Stromal cell of bone marrow (primary cell): ENCODE measurements around the gene PAFAH2.

Source experiments
- DNase-seq: peaks from one replicate; pipeline ENCODE4 v3.0.0-alpha.2; 2012; ENCODE audit warnings: low read depth

PAFAH2 gene

GRCh38 chr1:25932321-25932720 is 65.5 kb downstream of the PAFAH2 start:
- no peak for DNase-seq

GRCh38 chr1:25929016-25929415 is 68.8 kb downstream of the PAFAH2 start:
- no peak for DNase-seq

GRCh38 chr1:25927521-25928265 is 70.2 kb downstream of the PAFAH2 start:
- DNase-seq, result no peak

- no peak for DNase-seq
Observed at GRCh38 chr1:25926731-25927496, 70.9 kb downstream of the PAFAH2 start.

GRCh38 chr1:25924454-25924853 is 73.4 kb downstream of the PAFAH2 start:
- DNase-seq, result no peak

- no peak for DNase-seq
Observed at GRCh38 chr1:25922971-25923552, 74.8 kb downstream of the PAFAH2 start.

GRCh38 chr1:25922056-25922970 is 75.5 kb downstream of the PAFAH2 start:
- DNase-seq, result no peak

- DNase-seq, result no peak
Observed at GRCh38 chr1:25918615-25919014, 79.2 kb downstream of the PAFAH2 start.

- DNase-seq, result no peak
Observed at GRCh38 chr1:25917996-25918395, 79.9 kb downstream of the PAFAH2 start.

- no peak for DNase-seq
Observed at GRCh38 chr1:25916460-25916859, 81.4 kb downstream of the PAFAH2 start.

- DNase-seq, result no peak
Observed at GRCh38 chr1:25914074-25914995, 83.5 kb downstream of the PAFAH2 start.

GRCh38 chr1:25913206-25913605 is 84.7 kb downstream of the PAFAH2 start:
- no peak for DNase-seq

- DNase-seq, result peak; percentile 42
Observed at GRCh38 chr1:25912076-25912831, 85.6 kb downstream of the PAFAH2 start.

- DNase-seq, result no peak
Observed at GRCh38 chr1:25911162-25911561, 86.7 kb downstream of the PAFAH2 start.
